Breast epithelium (tissue), 4 donors: ENCODE results near the gene SLC39A8. TPM values are rescaled to one million over a fixed set of nuclear protein-coding genes. Genes with fewer than 3 reads are reported as not detected.

ENCODE experiments used
- DNase-seq, 2 donors: peaks; one replicate each; pipeline ENCODE4 v3.0.0-alpha.2; 2019; ENCODE audit warnings: low spot score in 2 of 2
- H3K27ac ChIP-seq, 2 donors: fragments of 200-600 bp; sonication (generic) in 1 of 2; one replicate each; pipeline ENCODE4 v1.5.1; 2016 to 2019; ENCODE audit warnings: mild to moderate bottlenecking in 1 of 2
- H3K27me3 ChIP-seq, 2 donors: fragments of 200-600 bp; sonication (generic) in 1 of 2; one replicate each; pipeline versions ENCODE4 v1.5.1 to v1.6.0; 2017 to 2019; ENCODE audit warnings: control low read depth in 1 of 2, mild to moderate bottlenecking in 1 of 2
- H3K36me3 ChIP-seq: fragments of 200-600 bp; one replicate; pipeline ENCODE4 v1.5.1; 2019
- H3K4me1 ChIP-seq, 2 donors: fragments of 200-600 bp; sonication (generic); one replicate each; pipeline ENCODE4 v1.5.1; 2016 to 2019; ENCODE audit warnings: control low read depth in 1 of 2
- H3K4me3 ChIP-seq, 3 donors: fragments of 200-600 bp; sonication (generic); 1 replicate in 2 of 3; 2 replicates in 1 of 3; pipeline ENCODE4 v1.5.1; 2016 to 2019; ENCODE audit warnings: mild to moderate bottlenecking in 3 of 3, moderate library complexity in 2 of 3
- H3K9me3 ChIP-seq, 2 donors: fragments of 200-600 bp; sonication (generic) in 1 of 2; one replicate each; pipeline ENCODE4 v1.5.1; 2016 to 2019; ENCODE audit warnings: control low read depth in 1 of 2
- POLR2A ChIP-seq: fragments of 450-650 bp; IDR thresholded peaks from one replicate; pipeline ENCODE4 v1.6.1; 2016; ENCODE audit warnings: antibody characterized with exemption, mild to moderate bottlenecking, moderate library complexity
- POLR2AphosphoS5 ChIP-seq, 3 donors: sonication (generic); formaldehyde crosslinking; IDR thresholded peaks; one replicate each; pipeline ENCODE4 v1.6.1; 2017; ENCODE audit warnings: antibody characterized with exemption in 3 of 3
- intact Hi-C: fragments of 100-400 bp; cut with DNase I; formaldehyde crosslinking; loops from one replicate; pipeline ENCODE4 v1.15.1; 2023; ENCODE audit warnings: low total_unique reads
- total RNA-seq, 3 donors: library from RNA; depleted of rRNA; stranded (reverse); fragments of >200 nt; gene quantifications; one replicate each; pipeline ENCODE4 v1.1.0, GENCODE V29; 2016
- TF ChIP-seq, protein P1 (sequence below), 3 donors: fragments of 450-650 bp; IDR thresholded peaks; one replicate each; pipeline ENCODE4 v1.5.1; 2016 to 2017; ENCODE audit warnings: antibody characterized with exemption in 3 of 3, mild to moderate bottlenecking in 3 of 3, moderate library complexity in 3 of 3

The SLC39A8 gene
- total RNA-seq, 3 donors from 2014 or later, result 10.6 to 66.3 (median 31.8) TPM

DNA sequence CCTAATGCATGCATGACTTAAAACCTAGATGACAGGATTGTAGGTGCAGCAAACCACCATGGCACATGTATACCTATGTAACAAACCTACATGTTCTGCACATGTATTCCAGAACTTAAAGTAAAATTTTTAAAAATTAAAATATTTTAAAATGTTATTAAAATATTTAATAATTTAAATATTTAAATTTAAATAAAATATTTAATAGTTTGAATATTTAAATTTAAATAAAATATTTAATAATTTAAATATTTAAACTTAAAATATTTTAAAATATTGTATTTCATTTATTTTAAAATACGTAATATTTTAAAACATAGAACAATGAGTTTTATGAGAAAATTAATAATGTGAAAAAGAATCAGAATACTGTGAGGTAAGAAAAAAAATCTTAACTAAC lies 117.9 kb downstream of the SLC39A8 start:
- H3K36me3 ChIP-seq, result no peaks in the 10 kb centered on the region
- TF ChIP-seq, protein P1, sequence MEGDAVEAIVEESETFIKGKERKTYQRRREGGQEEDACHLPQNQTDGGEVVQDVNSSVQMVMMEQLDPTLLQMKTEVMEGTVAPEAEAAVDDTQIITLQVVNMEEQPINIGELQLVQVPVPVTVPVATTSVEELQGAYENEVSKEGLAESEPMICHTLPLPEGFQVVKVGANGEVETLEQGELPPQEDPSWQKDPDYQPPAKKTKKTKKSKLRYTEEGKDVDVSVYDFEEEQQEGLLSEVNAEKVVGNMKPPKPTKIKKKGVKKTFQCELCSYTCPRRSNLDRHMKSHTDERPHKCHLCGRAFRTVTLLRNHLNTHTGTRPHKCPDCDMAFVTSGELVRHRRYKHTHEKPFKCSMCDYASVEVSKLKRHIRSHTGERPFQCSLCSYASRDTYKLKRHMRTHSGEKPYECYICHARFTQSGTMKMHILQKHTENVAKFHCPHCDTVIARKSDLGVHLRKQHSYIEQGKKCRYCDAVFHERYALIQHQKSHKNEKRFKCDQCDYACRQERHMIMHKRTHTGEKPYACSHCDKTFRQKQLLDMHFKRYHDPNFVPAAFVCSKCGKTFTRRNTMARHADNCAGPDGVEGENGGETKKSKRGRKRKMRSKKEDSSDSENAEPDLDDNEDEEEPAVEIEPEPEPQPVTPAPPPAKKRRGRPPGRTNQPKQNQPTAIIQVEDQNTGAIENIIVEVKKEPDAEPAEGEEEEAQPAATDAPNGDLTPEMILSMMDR (IDR thresholded peaks at IDR 0.05), result no peak
- TF ChIP-seq POLR2A, result no peak
- no peak for TF ChIP-seq POLR2AphosphoS5 (IDR thresholded peaks at IDR 0.05)
- no peaks in the 10 kb centered on the region for H3K27me3 ChIP-seq
- intact Hi-C loops, result no loop called here
- no peaks in the 10 kb centered on the region for H3K4me1 ChIP-seq
- no peaks in the 10 kb centered on the region for H3K9me3 ChIP-seq
- no peak overlapping the region for H3K27ac ChIP-seq
- H3K4me3 ChIP-seq, result no peak overlapping the region
- no peak for DNase-seq

DNA sequence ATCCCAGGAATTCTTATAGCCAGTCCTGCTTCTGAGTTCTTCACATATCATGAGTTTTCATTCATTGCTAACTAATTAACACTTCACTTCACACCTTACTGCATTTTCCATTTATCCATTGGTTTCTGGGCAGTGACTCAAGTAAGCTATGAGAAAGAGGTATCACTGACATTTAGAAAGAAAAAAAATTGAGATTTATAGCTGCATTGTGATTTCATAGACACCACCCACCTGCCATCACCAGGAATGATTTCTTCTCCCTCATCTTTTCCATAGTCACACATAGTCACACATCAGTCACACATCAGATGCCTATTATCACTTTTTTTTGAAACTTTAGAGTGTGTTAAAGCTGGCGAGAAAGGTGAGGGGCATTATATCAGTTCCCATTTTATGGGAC lies 121.8 kb downstream of the SLC39A8 start:
- no peaks in the 10 kb centered on the region for H3K9me3 ChIP-seq
- H3K36me3 ChIP-seq, result no peaks in the 10 kb centered on the region
- intact Hi-C loops, result no loop called here
- H3K27ac ChIP-seq, result no peak overlapping the region
- no peak for TF ChIP-seq POLR2AphosphoS5 (IDR thresholded peaks at IDR 0.05)
- no peak for DNase-seq
- H3K4me3 ChIP-seq, result no peak overlapping the region
- H3K4me1 ChIP-seq, result no peaks in the 10 kb centered on the region
- no peaks in the 10 kb centered on the region for H3K27me3 ChIP-seq

DNA sequence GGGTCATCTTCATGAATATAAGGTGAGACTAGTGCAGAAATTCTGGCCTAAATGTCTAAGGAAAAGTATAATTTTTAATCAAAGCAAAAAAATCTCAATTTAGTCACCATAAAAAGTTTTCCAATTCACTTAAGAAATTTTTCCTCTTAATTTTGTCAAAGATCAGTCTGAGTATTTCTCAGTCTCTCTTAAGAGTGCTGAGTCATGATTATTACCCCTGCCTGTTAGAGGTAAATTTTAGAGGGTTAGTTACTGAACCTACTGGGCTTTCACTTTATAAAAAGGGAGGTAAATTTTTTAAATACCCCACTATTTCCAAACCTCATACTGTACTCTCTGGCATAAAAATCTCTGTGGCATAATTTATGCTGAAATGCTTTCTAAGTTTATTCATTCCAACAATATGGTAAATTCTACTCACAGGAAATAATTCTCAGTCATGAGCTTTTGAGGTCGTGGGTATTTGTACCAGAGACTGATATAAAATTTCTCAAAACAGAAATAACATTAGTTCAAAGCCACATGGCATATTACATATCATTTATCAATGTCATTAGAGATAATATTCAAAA lies 122.4 kb downstream of the SLC39A8 start:
- intact Hi-C loops, result no loop called here
- TF ChIP-seq POLR2A (no peak), POLR2AphosphoS5 (IDR thresholded peaks at IDR 0.05) (no peak)
- TF ChIP-seq, protein P1 (IDR thresholded peaks at IDR 0.05), result no peak
- H3K27ac ChIP-seq, result no peak overlapping the region

DNA sequence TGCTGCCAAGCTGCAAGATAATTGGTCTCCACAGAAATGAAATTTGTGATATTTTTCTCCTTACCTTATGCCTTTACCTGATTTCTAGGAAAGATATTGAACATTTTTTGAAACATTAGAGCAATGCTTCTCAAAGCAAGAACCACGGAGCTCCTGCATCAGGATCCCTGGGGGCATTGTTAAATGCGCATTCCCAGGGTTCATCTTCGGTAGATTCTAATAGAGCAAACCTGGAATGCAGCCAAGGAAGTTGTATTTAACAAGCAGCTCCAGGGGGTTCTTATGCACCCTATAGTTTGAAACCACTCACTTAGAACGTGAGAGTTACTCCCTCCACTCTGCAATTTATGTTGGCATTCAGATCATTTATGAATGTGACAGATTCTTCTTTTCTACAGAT lies 126.2 kb downstream of the SLC39A8 start:
- TF ChIP-seq POLR2AphosphoS5 (IDR thresholded peaks at IDR 0.05) (no peak), POLR2A (no peak)
- TF ChIP-seq, protein P1 (IDR thresholded peaks at IDR 0.05), result no peak
- H3K9me3 ChIP-seq, result no peaks in the 10 kb centered on the region
- intact Hi-C loops, result no loop called here
- H3K4me1 ChIP-seq, result no peaks in the 10 kb centered on the region
- DNase-seq, result no peak
- no peaks in the 10 kb centered on the region for H3K36me3 ChIP-seq
- no peak overlapping the region for H3K4me3 ChIP-seq
- no peaks in the 10 kb centered on the region for H3K27me3 ChIP-seq
- H3K27ac ChIP-seq, result no peak overlapping the region

More for the DNA sequence above, 122.4 kb downstream of the SLC39A8 start:
- Histone ChIP-seq H3K9me3 (no peaks in the 10 kb centered on the region), H3K4me1 (no peaks in the 10 kb centered on the region), H3K4me3 (no peak overlapping the region), H3K27me3 (no peaks in the 10 kb centered on the region), H3K36me3 (no peaks in the 10 kb centered on the region)
- DNase-seq, result no peak

DNA sequence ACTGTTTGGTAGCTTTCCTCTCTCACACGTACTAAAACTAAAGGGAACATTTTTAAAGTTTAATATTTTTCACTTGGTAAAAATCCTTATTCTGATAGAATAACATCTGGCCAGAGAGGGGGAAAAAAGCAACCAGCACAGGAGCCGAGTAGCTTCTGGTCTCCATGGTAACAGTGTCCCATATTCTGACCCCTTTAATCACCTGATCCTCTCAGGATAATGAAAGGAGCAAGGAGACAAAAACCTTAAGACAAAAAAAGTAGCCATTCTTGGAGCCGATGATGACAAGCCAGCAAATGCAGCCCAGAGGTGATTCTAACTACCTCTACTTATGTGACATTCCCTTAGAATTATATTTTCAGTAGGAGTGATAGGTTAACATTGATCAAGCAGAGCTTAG lies 126.6 kb downstream of the SLC39A8 start:
- H3K27ac ChIP-seq, result no peak overlapping the region
- H3K27me3 ChIP-seq, result no peaks in the 10 kb centered on the region
- no peaks in the 10 kb centered on the region for H3K36me3 ChIP-seq
- no peak overlapping the region for H3K4me3 ChIP-seq
- no peak for DNase-seq
- TF ChIP-seq POLR2A, result no peak
- no peak for TF ChIP-seq POLR2AphosphoS5 (IDR thresholded peaks at IDR 0.05)
- TF ChIP-seq, protein P1 (IDR thresholded peaks at IDR 0.05), result no peak
- intact Hi-C loops, result no loop called here
- H3K9me3 ChIP-seq, result no peaks in the 10 kb centered on the region
- H3K4me1 ChIP-seq, result no peaks in the 10 kb centered on the region
